ENCODE results near the gene EXOC4. TPM values are rescaled to one million over a fixed set of nuclear protein-coding genes. Genes with fewer than 3 reads are reported as not detected.
A peak's percentile ranks its signal among the peaks of the same experiment; 100 is the strongest.

EXOC4 gene
- total RNA-seq, 4 donors from 2014 or later, result 36.9 to 78.0 (median 52.2) TPM

GRCh38 chr7:133253519-133253875, 619 bp downstream of the EXOC4 start:
- peaks cover 23 to 31% of the 10 kb centered on the region in 2 donors for H3K4me1 ChIP-seq
- TF ChIP-seq CTCF (IDR thresholded peaks at IDR 0.05 in 4 of 5, conservative IDR thresholded peaks at IDR 0.05 in 1 of 5), result no peak
- no peak for TF ChIP-seq POLR2A (IDR thresholded peaks at IDR 0.05)
- no peaks in the 10 kb centered on the region for H3K9me3 ChIP-seq
- peak overlapping the region; percentile 84 to 99 (median 90) for H3K4me3 ChIP-seq
- ATAC-seq (peak; percentile 40 to 55), DNase-seq (peak; percentile 17 to 18)
- no peaks in the 10 kb centered on the region for H3K36me3 ChIP-seq
- in situ Hi-C loops (cut with MboI; ENCODE audit: low sequenced_read_pairs in 4 of 4), result loop anchor here in 3 of 4 donors (10.0 to 25.0 kb wide), 2 partner anchors 169 to 1059 kb away; partner anchors contain the start of genes SLC35B4 (in 3 of the 3) and CHCHD3 (in 1 of the 3)
- no peaks in the 10 kb centered on the region for H3K27me3 ChIP-seq
- H3K27ac ChIP-seq, result peak overlapping the region; percentile 92 to 98 (median 93)
- intact Hi-C loops (cut with DNase I; ENCODE audit: low total_unique reads), result loop anchor here (2.0 to 5.0 kb wide), 2 partner anchors 1063 to 1894 kb away; partner anchors contain the start of genes SLC35B4 and TMEM140

GRCh38 chr7:133255486-133255885, 2.6 kb downstream of the EXOC4 start:
- ATAC-seq, result no peak
- intact Hi-C loops (cut with DNase I; ENCODE audit: low total_unique reads), result no loop called here
- in situ Hi-C loops (cut with MboI; ENCODE audit: low sequenced_read_pairs in 4 of 4), result loop anchor here in 3 of 4 donors (10.0 to 25.0 kb wide), 2 partner anchors 171 to 1057 kb away; partner anchors contain the start of genes SLC35B4 (in 3 of the 3) and CHCHD3 (in 1 of the 3)

GRCh38 chr7:133258174-133258573, 5.3 kb downstream of the EXOC4 start:
- Histone ChIP-seq H3K27ac (no peak overlapping the region), H3K4me3 (no peak overlapping the region), H3K27me3 (no peaks in the 10 kb centered on the region), H3K9me3 (no peaks in the 10 kb centered on the region), H3K36me3 (no peaks in the 10 kb centered on the region), H3K4me1 (peaks cover 31 to 36% of the 10 kb centered on the region in 2 donors)
- DNase-seq, result no peak
- ATAC-seq, result no peak
- intact Hi-C loops (cut with DNase I; ENCODE audit: low total_unique reads), result no loop called here
- TF ChIP-seq CTCF (IDR thresholded peaks at IDR 0.05 in 4 of 5, conservative IDR thresholded peaks at IDR 0.05 in 1 of 5) (no peak), POLR2A (IDR thresholded peaks at IDR 0.05) (no peak)
- in situ Hi-C loops (cut with MboI; ENCODE audit: low sequenced_read_pairs in 4 of 4), result loop anchor here in 3 of 4 donors (10.0 to 25.0 kb wide), 2 partner anchors 173 to 1054 kb away; partner anchors contain the start of genes SLC35B4 (in 3 of the 3) and CHCHD3 (in 1 of the 3)

More at GRCh38 chr7:133255486-133255885, 2.6 kb downstream of the EXOC4 start:
- H3K4me3 ChIP-seq, result no peak overlapping the region
- H3K27me3 ChIP-seq, result no peaks in the 10 kb centered on the region
- H3K9me3 ChIP-seq, result no peaks in the 10 kb centered on the region
- DNase-seq, result no peak
- TF ChIP-seq CTCF (IDR thresholded peaks at IDR 0.05 in 4 of 5, conservative IDR thresholded peaks at IDR 0.05 in 1 of 5), result no peak
- TF ChIP-seq POLR2A (IDR thresholded peaks at IDR 0.05), result no peak
- H3K27ac ChIP-seq, result no peak overlapping the region
- H3K4me1 ChIP-seq, result peaks cover 31 to 36% of the 10 kb centered on the region in 2 donors
- no peaks in the 10 kb centered on the region for H3K36me3 ChIP-seq

GRCh38 chr7:133265821-133266220, 12.9 kb downstream of the EXOC4 start:
- no peak overlapping the region for H3K27ac ChIP-seq
- in situ Hi-C loops (cut with MboI; ENCODE audit: low sequenced_read_pairs in 4 of 4), result loop anchor here in 3 of 4 donors (25.0 kb wide), 1 partner anchor 1046 kb away; the partner anchor contains the start of gene SLC35B4 (in 3 of the 3)
- DNase-seq (no peak), ATAC-seq (no peak)
- peaks cover 0 to 16% of the 10 kb centered on the region in 2 donors for H3K4me1 ChIP-seq
- intact Hi-C loops (cut with DNase I; ENCODE audit: low total_unique reads), result no loop called here
- TF ChIP-seq POLR2A (IDR thresholded peaks at IDR 0.05) (no peak), CTCF (IDR thresholded peaks at IDR 0.05 in 4 of 5, conservative IDR thresholded peaks at IDR 0.05 in 1 of 5) (no peak)
- no peaks in the 10 kb centered on the region for H3K9me3 ChIP-seq
- no peak overlapping the region for H3K4me3 ChIP-seq
- H3K36me3 ChIP-seq, result no peaks in the 10 kb centered on the region
- no peaks in the 10 kb centered on the region for H3K27me3 ChIP-seq

Measured in gastrocnemius medialis (tissue), 4 donors.